Measurements from ENCODE around the gene ATOX1.
"Not testable (repeated sequence)": the region's sequence is repeated elsewhere in the genome, so short reads cannot be mapped to it uniquely, and the experiment has no call there.

The ATOX1 gene

GRCh38 chr5:151758430-151759241, at the start of gene ATOX1:
Gene ATOX1, minus strand, starts transcription at chr5:151758631. Its CDS starts 80 bp downstream, at chr5:151758551.
- DNase-seq: peak; percentile 80 to 90 (median 89)

- DNase-seq: no peak
These were observed 47.2 kb upstream of the ATOX1 start for GRCh38 chr5:151805414-151806223.

- DNase-seq: no peak
These were observed 42.1 kb upstream of the ATOX1 start for GRCh38 chr5:151800532-151800931.

GRCh38 chr5:151799407-151799806, 41.0 kb upstream of the ATOX1 start:
- no peak for DNase-seq

GRCh38 chr5:151798674-151799073, 40.2 kb upstream of the ATOX1 start:
- no peak for DNase-seq

GRCh38 chr5:151795426-151795825, 37.0 kb upstream of the ATOX1 start:
- DNase-seq: no peak

- no peak for DNase-seq
These were observed 34.9 kb upstream of the ATOX1 start for GRCh38 chr5:151793358-151793757.

- no peak for DNase-seq
These were observed 29.4 kb upstream of the ATOX1 start for GRCh38 chr5:151787817-151788216.

- DNase-seq: no peak
These were observed 28.0 kb upstream of the ATOX1 start for GRCh38 chr5:151786468-151786867.

GRCh38 chr5:151784141-151784540, 25.7 kb upstream of the ATOX1 start:
- no peak for DNase-seq

GRCh38 chr5:151783664-151784063, 25.2 kb upstream of the ATOX1 start:
- DNase-seq: not testable (repeated sequence)

GRCh38 chr5:151781201-151781600, 22.8 kb upstream of the ATOX1 start:
- DNase-seq: no peak

- DNase-seq: no peak
These were observed 21.9 kb upstream of the ATOX1 start for GRCh38 chr5:151780348-151780747.

GRCh38 chr5:151779531-151780125, 21.2 kb upstream of the ATOX1 start:
- DNase-seq: no peak

GRCh38 chr5:151775025-151775606, 16.7 kb upstream of the ATOX1 start:
- DNase-seq: peak in 2 of 3 experiments; percentile 0 to 21

GRCh38 chr5:151773951-151774350, 15.5 kb upstream of the ATOX1 start:
- peak in 1 of 3 experiments; percentile 3 for DNase-seq

- DNase-seq: no peak
These were observed 14.6 kb upstream of the ATOX1 start for GRCh38 chr5:151772846-151773561.

GRCh38 chr5:151772029-151772845, 13.8 kb upstream of the ATOX1 start:
- peak; percentile 59 to 69 (median 68) for DNase-seq

- DNase-seq: peak; percentile 99 to 100 (median 100)
These were observed 13.0 kb upstream of the ATOX1 start, which contains the start of gene G3BP1 for GRCh38 chr5:151771259-151772028. Gene G3BP1, plus strand, starts transcription at chr5:151771954. Its CDS starts 14,667 bp downstream, at chr5:151786621.
